Endothelial cell of umbilical vein (primary cell): ENCODE measurements around the gene NOB1. TPM values are rescaled to one million over a fixed set of nuclear protein-coding genes. Genes with fewer than 3 reads are reported as not detected.

ENCODE experiments used
- BruUV-seq: library from RNA; stranded (reverse); fragments of 400-500 nt; replicated peaks from 2 replicates; lab custom pipeline; 2021; lab: Mats Ljungman, UMichigan
- CTCF ChIA-PET: fragments of 300-600, 350-600 bp; sonication (Branson Sonifier 250); formaldehyde crosslinking; loops from one replicate; lab custom pipeline; 2021; ENCODE audit warnings: antibody characterized with exemption, inconsistent platforms; lab: Charles Lee
- POLR2A ChIA-PET: fragments of 300-600, 350-600 bp; sonication (Branson Sonifier 250); formaldehyde crosslinking; loops from one replicate; lab custom pipeline; 2021; ENCODE audit warnings: antibody characterized with exemption, inconsistent platforms; lab: Charles Lee
- DNase-seq: peaks from one replicate; pipeline ENCODE4 v3.0.0-alpha.2; 2011; ENCODE audit warnings: low read depth, low spot score
- FAIRE-seq: peaks from 2 replicates; lab custom pipeline; 2011; peaks lifted over from hg19 to GRCh38; lab: Jason Lieb, UNC
- H2AFZ ChIP-seq: 2 replicates; pipeline ENCODE4 v1.6.0; 2012; ENCODE audit warnings: low read depth, low read length, control low read depth, inconsistent platforms
- H3K27ac ChIP-seq: 2 replicates; pipeline ENCODE4 v1.5.1; 2011; ENCODE audit warnings: low read depth, mild to moderate bottlenecking, control low read depth, low read length, moderate library complexity; ENCODE audit not compliant: insufficient read depth
- H3K27me3 ChIP-seq, 2 experiments: 2 replicates each; pipeline versions ENCODE4 v1.6.0 to v1.6.1; 2011; ENCODE audit warnings: low read length in 2 of 2, mixed read lengths in 1 of 2; ENCODE audit not compliant: control insufficient read depth in 2 of 2, insufficient read depth in 2 of 2
- H3K36me3 ChIP-seq, 2 experiments: 2 replicates in 1 of 2; 3 replicates in 1 of 2; pipeline ENCODE4 v1.5.1; 2011; ENCODE audit warnings: low read length in 2 of 2, mild to moderate bottlenecking in 1 of 2, moderate library complexity in 1 of 2; ENCODE audit not compliant: control insufficient read depth in 2 of 2, insufficient read depth in 2 of 2; ENCODE audit errors: extremely low read depth in 1 of 2
- H3K4me1 ChIP-seq: 3 replicates; pipeline ENCODE4 v1.5.1; 2011; ENCODE audit warnings: mild to moderate bottlenecking, low read length; ENCODE audit not compliant: control insufficient read depth, insufficient read depth; ENCODE audit errors: extremely low read depth
- H3K4me2 ChIP-seq: 2 replicates; pipeline ENCODE4 v1.6.1; 2011; ENCODE audit warnings: low read length, control low read depth, mixed read lengths; ENCODE audit not compliant: insufficient read depth
- H3K4me3 ChIP-seq, 3 experiments: fragments of 200-600 bp in 1 of 3; sonication (generic), shearing (Covaris generic) in 1 of 3; replicated peaks in 1 of 3; 2 replicates each; pipeline ENCODE4 v1.5.1; 2011 to 2016; ENCODE audit warnings: control low read depth in 3 of 3, low read length in 3 of 3, mild to moderate bottlenecking in 2 of 3, inconsistent platforms in 1 of 3, low read depth in 1 of 3, moderate library complexity in 1 of 3; ENCODE audit not compliant: insufficient read depth in 1 of 3
- H3K79me2 ChIP-seq: 2 replicates; pipeline ENCODE4 v1.6.0; 2012; ENCODE audit warnings: low read length, inconsistent platforms; ENCODE audit not compliant: control insufficient read depth, insufficient read depth
- H3K9ac ChIP-seq: replicated peaks from 2 replicates; pipeline ENCODE3; 2011; ENCODE audit warnings: low read length, control low read depth; ENCODE audit not compliant: insufficient read depth; ENCODE audit errors: extremely low read depth
- H3K9me1 ChIP-seq: replicated peaks from 3 replicates; pipeline ENCODE4 v1.6.0; 2011; ENCODE audit warnings: mild to moderate bottlenecking, low read length; ENCODE audit not compliant: control insufficient read depth, insufficient read depth; ENCODE audit errors: extremely low read depth
- H3K9me3 ChIP-seq: replicated peaks from 2 replicates; pipeline ENCODE4 v1.5.1; 2012; ENCODE audit warnings: low read length, inconsistent platforms; ENCODE audit not compliant: control insufficient read depth, insufficient read depth
- H4K20me1 ChIP-seq: replicated peaks from 2 replicates; pipeline ENCODE3; 2011; ENCODE audit warnings: mild to moderate bottlenecking, low read length; ENCODE audit not compliant: control insufficient read depth, insufficient read depth; ENCODE audit errors: extremely low read depth
- EZH2 ChIP-seq: IDR thresholded peaks from 2 replicates; pipeline ENCODE4 v1.6.1; 2012; ENCODE audit warnings: borderline replicate concordance, low read depth, mild to moderate bottlenecking, moderate library complexity, low read length, inconsistent platforms; ENCODE audit not compliant: severe bottlenecking
- FOS ChIP-seq: IDR thresholded peaks from 2 replicates; pipeline ENCODE4 v1.6.1; 2011; ENCODE audit warnings: mild to moderate bottlenecking, low read length, moderate library complexity, borderline replicate concordance; ENCODE audit not compliant: insufficient read depth
- GATA2 ChIP-seq: IDR thresholded peaks from 2 replicates; pipeline ENCODE4 v1.7.0; 2011; ENCODE audit warnings: low read depth, mild to moderate bottlenecking, moderate library complexity, mixed read lengths, low read length; ENCODE audit not compliant: insufficient read length, insufficient read depth
- JUN ChIP-seq: IDR thresholded peaks from 2 replicates; pipeline ENCODE4 v1.6.1; 2011; ENCODE audit warnings: borderline replicate concordance, low read depth; ENCODE audit not compliant: insufficient read length, insufficient read depth
- MYC ChIP-seq: IDR thresholded peaks from one replicate; pipeline ENCODE4 v1.6.1; 2011; ENCODE audit warnings: mild to moderate bottlenecking, low read depth, low read length
- POLR2A ChIP-seq: IDR thresholded peaks from 2 replicates; pipeline ENCODE4 v1.6.1; 2012; ENCODE audit warnings: low read depth, mild to moderate bottlenecking, control low read depth, low read length
- POLR2AphosphoS5 ChIP-seq: IDR thresholded peaks from 2 replicates; pipeline ENCODE4 v1.6.1; 2012; ENCODE audit warnings: low read depth, mild to moderate bottlenecking, control low read depth, low read length, moderate library complexity; ENCODE audit not compliant: insufficient read depth
- dilution Hi-C: fragments of 300-500 bp; cut with MboI; formaldehyde crosslinking; loops from one replicate; pipeline ENCODE4 v1.15.0; 2019; ENCODE audit warnings: low sequenced_read_pairs; ENCODE audit not compliant: extremely low pct_ligation_motif_present
- intact Hi-C: fragments of 100-400 bp; cut with micrococcal nuclease; formaldehyde crosslinking; loops from one replicate; pipeline ENCODE4 v1.10.0; 2022
- polyA plus RNA-seq, 4 experiments: library from polyadenylated mRNA; depleted of rRNA in 3 of 4; stranded (reverse) in 3 of 4; unstranded in 1 of 4; fragments of >200 nt; gene quantifications; 2 replicates each; pipeline versions ENCODE4 v1.2.1 to v1.2.3, GENCODE V29; 2011 to 2012; ENCODE audit warnings: missing spikeins in 1 of 4
- total RNA-seq: library from RNA; stranded (reverse); gene quantifications from 2 replicates; pipeline ENCODE4 v1.2.3, GENCODE V29; 2021
- TF ChIP-seq, protein P1 (sequence below), 2 donors: IDR thresholded peaks; 1 replicate in 1 of 2; 2 replicates in 1 of 2; pipeline ENCODE4 v1.5.1; 2011; ENCODE audit warnings: low read length in 2 of 2, mild to moderate bottlenecking in 2 of 2, moderate library complexity in 2 of 2, control low read depth in 1 of 2, inconsistent platforms in 1 of 2, low read depth in 1 of 2; ENCODE audit not compliant: insufficient read depth in 1 of 2; ENCODE audit errors: extremely low read depth in 1 of 2
- TF ChIP-seq, protein P2 (sequence below): IDR thresholded peaks from 2 replicates; pipeline ENCODE4 v1.6.1; 2011; ENCODE audit not compliant: insufficient read depth, insufficient read length

Gene NOB1
- total and polyA plus RNA-seq, 2 donors (not counting 3 experiments of a cell fraction or from before 2014, with no cell fraction given): 65.4 to 66.5 TPM

GRCh38 chr16:69706975-69707340 lies 47.8 kb downstream of the NOB1 start:
- Histone ChIP-seq H3K79me2 (no peaks in the 10 kb centered on the region), H3K27ac (no peak overlapping the region), H3K4me3 (no peak overlapping the region), H3K36me3 (peaks cover 16 to 18% of the 10 kb centered on the region in 2 experiments), H3K4me2 (no peak overlapping the region), H3K4me1 (no peaks in the 10 kb centered on the region), H3K27me3 (no peaks in the 10 kb centered on the region), H3K9me3 (no peaks in the 10 kb centered on the region), H3K9ac (no peak overlapping the region), H4K20me1 (no peaks in the 10 kb centered on the region), H2AFZ (no peak overlapping the region), H3K9me1 (no peaks in the 10 kb centered on the region)
- FAIRE-seq: no peak
- dilution Hi-C loops: no loop called here
- no TSS peak for BruUV-seq
- ChIA-PET POLR2A (no interaction called here), CTCF (interaction anchor here (1.1 to 7.9 kb wide), 4 partner anchors 17 to 311 kb away, joined by 3 to 67 read pairs (median 5); partner anchors contain the start of gene NOB1)
- intact Hi-C loops: no loop called here
- TF ChIP-seq JUN (no peak), POLR2A (no peak), POLR2AphosphoS5 (no peak), EZH2 (no peak), GATA2 (no peak), FOS (no peak), MYC (no peak)
- TF ChIP-seq, protein P1, sequence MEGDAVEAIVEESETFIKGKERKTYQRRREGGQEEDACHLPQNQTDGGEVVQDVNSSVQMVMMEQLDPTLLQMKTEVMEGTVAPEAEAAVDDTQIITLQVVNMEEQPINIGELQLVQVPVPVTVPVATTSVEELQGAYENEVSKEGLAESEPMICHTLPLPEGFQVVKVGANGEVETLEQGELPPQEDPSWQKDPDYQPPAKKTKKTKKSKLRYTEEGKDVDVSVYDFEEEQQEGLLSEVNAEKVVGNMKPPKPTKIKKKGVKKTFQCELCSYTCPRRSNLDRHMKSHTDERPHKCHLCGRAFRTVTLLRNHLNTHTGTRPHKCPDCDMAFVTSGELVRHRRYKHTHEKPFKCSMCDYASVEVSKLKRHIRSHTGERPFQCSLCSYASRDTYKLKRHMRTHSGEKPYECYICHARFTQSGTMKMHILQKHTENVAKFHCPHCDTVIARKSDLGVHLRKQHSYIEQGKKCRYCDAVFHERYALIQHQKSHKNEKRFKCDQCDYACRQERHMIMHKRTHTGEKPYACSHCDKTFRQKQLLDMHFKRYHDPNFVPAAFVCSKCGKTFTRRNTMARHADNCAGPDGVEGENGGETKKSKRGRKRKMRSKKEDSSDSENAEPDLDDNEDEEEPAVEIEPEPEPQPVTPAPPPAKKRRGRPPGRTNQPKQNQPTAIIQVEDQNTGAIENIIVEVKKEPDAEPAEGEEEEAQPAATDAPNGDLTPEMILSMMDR (IDR thresholded peaks at IDR 0.05; ENCODE audit: extremely low read depth in 1 of 2, insufficient read depth in 1 of 2, low read depth in 1 of 2, low read length in 2 of 2): no peak
- TF ChIP-seq, protein P2, sequence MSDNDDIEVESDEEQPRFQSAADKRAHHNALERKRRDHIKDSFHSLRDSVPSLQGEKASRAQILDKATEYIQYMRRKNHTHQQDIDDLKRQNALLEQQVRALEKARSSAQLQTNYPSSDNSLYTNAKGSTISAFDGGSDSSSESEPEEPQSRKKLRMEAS: no peak
- no peak for DNase-seq
